Activated T-cell treated with anti-CD3 and anti-CD28 coated beads for 48 hours (primary cell): ENCODE measurements around the gene C1orf174.

Experiments
- DNase-seq: peaks from one replicate; pipeline ENCODE4 v3.0.0-alpha.2; 2020; ENCODE audit warnings: low read depth

Gene C1orf174

DNA sequence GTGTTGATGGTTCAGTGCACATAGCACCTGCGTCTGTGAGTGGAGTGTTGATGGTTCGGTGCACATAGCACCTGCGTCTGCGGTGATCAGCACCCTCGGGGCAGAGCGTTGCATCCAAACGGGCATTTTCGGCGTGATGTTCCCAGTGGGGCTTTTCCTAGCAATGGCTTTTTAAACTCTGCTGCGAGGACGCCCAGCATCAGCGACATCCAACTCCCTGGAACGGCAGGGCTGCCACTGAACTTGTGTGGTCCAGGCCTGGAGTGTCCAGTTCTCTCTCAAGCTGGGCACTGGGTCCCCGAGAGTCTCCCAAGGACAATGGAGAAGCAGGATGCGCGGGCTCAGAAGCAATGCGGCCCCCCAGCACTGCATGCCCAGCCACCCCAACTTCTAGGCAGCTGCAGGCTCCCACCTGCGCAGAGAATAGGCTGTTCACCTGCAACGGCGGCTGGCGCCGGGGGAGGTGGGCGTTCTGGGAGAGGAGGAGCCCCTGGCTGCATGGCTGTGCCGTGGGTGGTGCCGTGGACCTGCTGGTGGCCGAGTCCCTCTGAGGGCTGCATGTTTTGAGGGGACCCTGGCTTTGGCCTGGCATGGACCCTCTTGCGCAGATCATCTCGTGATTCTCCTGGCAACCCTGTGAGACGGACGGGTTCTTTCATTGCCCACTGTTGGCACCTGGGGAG is 10.1 kb upstream of the C1orf174 start:
- no peak for DNase-seq

DNA sequence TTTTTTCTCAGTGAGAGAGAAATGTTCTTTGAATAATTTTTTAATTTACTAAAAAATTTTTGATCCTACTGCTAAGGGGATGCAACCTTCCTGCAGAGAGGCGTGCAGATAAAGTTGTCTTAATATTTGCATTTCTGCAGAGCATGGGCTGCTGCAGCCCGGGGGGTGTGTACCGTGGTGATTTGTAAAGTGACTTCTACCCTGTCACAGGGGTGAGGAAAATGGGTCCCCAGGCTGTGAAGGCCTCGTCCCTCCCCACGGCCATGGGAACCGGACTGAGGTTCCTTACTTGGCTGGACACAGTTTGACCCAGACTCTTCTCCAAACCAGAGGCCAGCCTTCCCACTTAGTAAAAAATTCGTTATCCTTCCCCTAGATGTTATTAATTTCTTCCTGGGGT is 9.5 kb upstream of the C1orf174 start:
- DNase-seq: no peak

GRCh38 chr1:3908886-3909517 is 8.9 kb upstream of the C1orf174 start:
- DNase-seq: no peak

DNA sequence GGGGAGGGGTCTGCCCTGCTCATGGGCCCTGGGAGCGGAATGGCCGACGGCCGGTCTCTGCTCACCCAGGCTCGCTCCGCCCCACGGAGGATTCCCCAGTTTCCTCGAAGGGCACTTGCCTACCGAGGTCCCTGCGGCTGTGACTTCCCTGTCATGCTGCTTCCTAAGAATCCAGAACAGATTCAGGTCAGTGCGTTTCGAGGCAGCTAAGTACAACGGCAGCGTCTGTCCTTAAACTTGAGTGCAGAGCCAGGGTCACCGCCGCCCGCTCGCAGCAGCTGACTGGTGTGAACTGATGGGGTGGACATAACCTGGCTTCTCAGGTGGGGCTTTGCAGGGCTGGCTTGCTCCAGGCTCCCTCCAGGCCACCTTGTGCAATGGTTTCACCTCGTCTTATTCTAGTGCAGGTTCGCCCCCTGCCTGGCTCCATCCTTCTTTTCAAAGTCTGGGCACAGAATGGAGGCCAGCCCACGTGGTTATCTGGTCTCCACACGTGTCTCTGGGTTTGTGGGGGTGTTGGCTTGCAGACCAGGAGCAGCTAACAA is 7.6 kb upstream of the C1orf174 start:
- DNase-seq: no peak

DNA sequence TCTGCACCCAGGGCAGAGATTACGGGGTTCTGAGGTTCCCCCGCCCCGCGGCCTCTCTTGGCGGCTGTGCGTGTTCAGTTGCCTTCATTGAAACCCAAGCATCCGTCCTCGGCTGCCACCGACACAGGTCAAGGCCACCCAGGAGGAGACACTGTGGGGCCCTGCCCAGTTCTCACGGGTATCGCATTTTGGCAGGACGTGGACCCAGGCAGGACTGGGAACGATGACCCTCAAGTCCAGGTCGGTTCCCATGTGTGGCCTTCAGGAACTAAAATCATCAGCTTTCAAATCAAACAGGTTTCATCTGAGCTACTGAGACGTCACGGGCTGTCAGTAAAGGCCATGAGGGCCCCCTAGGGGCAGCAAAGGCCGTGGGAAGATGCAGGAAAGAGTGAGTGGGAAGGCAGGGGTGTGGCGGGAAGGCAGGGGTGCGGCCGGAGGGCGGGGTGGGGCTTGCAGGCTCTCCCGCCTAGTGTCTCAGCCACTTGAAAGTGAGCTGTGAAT is 7.0 kb upstream of the C1orf174 start:
- DNase-seq: peak; percentile 51

- no peak for DNase-seq
Measured at GRCh38 chr1:3906672-3907020, 6.6 kb upstream of the C1orf174 start.

DNA sequence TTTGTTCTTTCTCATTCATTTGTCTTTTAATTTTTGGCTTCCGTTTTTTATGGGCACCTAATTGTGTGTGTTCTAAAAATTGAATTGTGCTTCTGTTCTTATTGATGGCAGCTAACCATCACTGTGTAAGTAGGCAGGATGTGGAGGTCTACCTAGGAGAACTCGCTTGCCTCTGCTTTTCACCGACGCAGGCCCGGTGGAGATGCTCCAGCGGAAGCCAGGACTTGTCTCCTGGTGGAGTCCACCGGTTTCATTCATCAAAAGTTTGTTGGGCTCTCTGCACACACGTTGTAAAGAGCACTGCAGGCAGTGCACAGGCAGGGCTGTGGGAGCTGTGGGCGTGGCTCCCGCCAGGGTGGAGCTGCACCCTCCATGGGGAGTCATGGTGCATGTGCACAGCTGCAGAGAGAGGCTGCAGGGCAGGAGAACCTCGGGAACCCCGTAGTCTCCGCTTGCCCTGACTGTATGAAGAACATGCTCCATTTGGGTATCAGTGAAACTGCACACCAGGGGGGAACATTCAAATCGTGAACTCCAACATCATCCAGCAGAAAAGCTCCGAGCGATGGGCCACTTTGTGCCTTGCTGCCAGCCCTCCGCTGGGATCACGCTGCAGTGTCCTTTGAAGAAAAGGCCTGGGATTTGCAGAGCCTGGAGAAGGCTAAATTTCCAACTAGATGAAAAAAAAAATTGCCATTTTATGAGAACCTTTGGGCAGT is 6.0 kb upstream of the C1orf174 start:
- DNase-seq: no peak

GRCh38 chr1:3905266-3905952 is 5.3 kb upstream of the C1orf174 start:
- no peak for DNase-seq

- no peak for DNase-seq
Measured at GRCh38 chr1:3904843-3905185, 4.7 kb upstream of the C1orf174 start.

DNA sequence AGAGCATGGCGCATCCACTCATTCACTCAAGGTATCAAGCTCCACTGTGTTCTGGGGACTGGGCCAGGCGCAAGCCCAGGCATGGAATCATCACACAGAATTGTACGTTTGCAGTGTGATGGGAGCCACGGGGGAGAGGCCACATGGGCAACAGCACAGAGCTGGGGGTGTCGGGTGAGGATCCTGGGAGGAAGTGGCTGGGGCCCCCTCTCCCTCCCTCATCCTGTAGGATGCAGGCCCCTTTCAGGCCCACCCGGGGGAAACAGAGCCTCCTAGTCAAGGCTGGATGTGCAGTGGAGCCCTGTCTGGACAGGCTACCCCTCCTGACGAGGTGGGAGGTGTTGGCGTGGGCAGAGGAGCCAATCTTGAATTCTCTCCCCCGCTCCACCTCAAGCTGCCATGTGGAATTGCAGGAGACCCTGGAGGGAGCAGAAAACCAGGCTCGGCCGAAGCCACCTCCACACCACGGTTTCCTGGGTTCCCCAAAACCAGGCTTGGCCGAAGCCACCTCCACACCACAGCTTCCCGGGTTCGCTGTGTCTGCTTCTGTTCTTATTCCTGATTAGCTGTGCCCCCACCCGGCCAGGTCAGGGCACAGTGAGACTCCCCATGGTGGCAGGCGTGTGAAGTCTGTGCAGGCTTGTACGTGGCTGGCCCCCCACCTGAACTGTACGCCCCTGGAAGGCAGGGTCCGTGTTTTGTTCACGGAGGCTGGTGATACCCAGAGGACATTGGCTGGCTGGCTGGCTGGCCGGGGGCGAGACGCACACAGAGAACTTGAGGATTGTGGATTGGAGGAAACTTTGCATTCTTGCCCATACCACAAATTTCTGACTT is 4.2 kb upstream of the C1orf174 start:
- DNase-seq: no peak

DNA sequence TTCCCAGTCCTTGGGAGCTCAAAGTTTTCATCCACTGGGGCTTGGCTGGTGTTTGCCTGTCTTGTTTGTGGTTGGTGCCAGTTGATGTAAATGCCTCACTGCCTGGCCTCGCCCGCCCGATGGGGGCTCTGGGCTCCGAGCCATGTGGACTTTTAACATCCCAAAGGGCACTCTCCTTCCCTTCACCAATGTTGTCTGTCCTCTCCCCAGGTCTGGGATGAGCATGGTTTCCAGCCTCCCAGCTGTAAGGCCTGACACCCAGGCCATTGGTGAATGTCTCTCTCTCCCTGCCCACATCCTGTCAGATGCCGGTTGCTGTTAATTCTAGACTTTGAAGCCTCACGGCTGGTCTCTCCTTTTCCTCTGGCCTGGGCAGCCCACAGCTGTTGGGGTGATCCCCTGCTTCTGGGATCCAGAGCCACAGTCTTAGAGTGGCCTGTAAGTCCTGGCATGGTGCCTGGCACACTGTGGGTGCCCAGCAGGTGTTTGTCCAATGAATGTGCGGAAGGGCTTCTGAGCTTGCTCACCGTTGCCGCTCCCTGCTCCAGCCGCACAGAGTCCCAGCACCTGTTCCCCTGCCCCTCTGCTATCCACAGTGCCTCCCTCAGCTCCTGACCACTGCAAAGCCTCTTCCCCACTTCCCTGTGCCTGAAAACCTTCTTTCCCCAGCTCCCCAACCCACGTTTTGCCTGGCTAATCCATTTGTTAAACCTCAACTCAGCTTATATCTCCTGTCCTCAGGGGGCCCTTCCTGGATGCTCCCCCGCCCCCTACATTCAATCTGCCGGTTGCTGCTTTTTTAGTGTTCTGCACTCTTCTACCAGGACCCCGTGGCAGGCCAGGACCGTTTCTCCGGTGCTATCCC is 3.3 kb upstream of the C1orf174 start:
- no peak for DNase-seq

- DNase-seq: no peak
Measured at GRCh38 chr1:3902571-3903091, 2.6 kb upstream of the C1orf174 start.

DNA sequence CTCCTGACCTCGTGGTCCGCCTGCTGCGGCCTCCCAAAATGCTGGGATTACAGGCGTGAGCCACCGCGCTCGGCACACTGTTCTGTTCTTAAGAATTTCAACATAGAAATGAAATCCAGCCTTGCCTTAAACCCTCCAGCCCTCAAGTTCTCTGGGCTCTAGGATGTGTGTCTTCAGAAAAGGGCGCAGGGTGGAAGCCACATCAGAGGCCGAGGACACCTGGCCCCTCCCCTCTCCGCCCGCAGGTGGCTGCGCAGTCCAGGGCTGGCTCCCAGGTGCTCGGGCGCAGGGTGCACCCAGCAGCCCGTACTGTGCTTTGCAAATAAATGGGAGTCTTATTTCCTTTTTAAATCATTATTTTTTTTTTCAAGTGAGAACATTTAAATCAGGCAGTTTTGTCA is 2.0 kb upstream of the C1orf174 start:
- no peak for DNase-seq

DNA sequence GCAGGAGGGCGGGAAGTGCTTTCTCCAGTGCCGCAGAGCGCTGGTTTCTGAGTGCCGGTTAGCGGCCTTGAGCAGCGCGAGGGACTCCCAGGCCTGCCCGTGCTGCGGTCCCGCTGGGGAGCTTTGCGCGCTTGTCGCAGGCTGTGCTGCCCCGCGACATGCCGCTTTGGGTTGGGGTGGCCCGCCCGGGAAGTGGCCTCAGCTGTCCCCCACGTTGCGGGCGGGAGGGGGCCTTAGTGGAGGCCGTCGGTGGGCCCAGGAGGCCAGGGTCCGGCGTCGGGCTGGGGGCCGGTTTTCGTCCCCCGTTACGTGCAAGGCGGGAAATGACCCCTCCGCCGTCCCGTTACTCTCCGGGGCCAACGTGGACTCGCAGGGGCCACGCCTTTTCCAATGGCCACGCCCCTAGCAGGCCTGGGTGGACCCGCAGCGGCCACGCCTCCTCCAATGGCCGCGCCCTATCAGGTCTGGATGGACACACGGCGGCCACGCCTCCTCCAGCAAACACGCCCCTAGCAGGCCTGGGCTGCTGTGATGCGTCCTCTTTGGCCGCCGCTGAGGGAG is 977 bp upstream of the C1orf174 start:
- DNase-seq: peak; percentile 93

- peak; percentile 26 for DNase-seq
Measured at GRCh38 chr1:3899754-3900149, 320 bp downstream of the C1orf174 start.

DNA sequence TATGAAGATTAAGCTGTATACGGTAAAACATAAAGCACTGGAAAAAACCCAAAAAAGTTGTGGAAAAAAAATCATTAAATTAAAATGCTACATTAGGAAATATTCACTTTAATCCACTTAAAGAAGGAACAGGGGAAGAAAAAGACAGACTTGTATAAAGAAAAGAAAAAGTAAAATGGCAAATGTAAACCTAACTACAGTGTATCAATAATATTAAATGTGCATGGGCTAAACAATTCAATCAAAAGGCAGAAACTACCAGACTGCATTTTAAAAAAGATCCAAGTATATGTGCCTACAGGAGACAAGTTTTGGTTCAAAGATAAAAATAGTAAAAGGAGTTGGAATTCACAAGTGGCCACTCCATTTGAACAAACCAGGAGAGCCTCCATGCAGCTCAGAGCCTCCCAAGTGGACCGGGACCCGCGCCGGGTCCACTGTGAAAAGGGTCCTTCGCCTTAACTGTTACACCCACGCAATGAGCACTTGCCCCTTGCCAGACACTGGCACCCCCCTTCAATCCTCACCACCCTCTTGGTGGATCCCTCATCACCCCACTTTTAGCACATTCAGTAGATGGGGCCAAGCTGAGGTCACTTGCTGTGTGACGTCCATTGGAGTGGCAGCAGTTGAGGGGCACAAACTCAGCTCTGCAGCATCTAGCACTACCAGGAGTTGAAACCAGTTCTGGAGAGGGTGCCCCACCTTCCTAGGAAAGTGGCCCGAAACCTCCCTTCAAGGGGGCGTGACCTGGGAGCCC is 898 bp downstream of the C1orf174 start:
- no peak for DNase-seq

DNA sequence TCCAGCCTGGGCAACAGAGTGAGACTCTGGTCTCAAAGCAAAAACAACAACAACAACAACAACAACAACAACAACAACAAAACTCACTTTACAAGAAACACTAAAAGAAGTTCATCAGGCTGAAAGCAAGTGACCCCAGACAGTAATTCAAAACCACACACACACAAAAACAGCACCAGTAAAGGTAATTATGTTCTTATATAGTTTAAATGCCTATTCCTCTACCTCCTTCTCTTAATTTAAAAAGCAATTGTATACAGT is 1.7 kb downstream of the C1orf174 start:
- no peak for DNase-seq

DNA sequence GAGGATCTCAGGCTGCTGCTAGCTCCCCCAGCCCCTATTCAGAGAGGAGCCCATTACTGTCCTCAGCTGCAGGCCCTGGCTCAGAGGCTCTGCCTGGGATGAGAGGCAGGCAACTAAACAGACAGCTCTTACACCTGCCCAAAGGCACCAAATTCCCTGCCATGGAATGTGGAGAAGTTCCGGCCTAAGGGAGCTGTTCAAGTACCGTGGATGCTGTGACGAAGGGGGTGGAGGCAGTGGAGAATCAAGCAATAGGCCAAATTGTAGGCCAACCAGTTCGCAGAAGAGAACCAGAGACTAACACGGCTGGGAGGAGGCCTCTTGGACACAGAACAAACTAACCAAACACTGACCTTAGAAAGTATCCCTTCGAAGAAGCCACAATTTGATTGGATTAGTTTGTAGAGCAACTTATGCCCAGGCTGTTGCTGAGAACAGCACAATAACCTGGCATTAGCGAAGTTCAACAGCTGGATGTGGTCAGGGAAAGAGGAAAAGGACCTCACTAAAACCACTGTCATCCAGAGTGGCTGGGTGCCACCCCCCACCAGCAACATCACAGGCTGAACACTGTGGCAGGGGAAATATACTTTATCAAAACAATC is 3.6 kb downstream of the C1orf174 start:
- DNase-seq: no peak

GRCh38 chr1:3895951-3896325 is 4.1 kb downstream of the C1orf174 start:
- DNase-seq: no peak
